Measurements from ENCODE around the gene FSD1L.

The FSD1L gene

GRCh38 chr9:105436783-105437182 lies 11.1 kb upstream of the FSD1L start:
- no peak for DNase-seq

DNA sequence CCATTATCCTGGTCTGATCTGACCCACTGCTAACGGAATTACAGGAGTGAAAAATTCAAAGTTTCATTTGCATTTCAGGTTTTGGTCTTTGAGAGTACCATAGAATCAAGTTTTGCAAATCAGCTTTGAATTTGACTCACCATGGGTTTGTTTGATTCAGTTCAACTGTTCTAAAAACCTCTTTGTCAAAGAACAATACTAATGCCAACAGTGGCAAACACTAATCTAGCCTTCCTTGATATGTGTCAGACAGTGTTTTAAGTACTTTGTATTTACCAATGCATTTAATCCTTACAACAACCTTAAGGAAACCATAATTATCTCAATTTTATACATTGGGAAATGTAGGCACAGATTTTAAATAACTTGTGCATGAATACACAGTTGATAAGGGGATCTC lies 10.1 kb upstream of the FSD1L start:
- no peak for DNase-seq

DNA sequence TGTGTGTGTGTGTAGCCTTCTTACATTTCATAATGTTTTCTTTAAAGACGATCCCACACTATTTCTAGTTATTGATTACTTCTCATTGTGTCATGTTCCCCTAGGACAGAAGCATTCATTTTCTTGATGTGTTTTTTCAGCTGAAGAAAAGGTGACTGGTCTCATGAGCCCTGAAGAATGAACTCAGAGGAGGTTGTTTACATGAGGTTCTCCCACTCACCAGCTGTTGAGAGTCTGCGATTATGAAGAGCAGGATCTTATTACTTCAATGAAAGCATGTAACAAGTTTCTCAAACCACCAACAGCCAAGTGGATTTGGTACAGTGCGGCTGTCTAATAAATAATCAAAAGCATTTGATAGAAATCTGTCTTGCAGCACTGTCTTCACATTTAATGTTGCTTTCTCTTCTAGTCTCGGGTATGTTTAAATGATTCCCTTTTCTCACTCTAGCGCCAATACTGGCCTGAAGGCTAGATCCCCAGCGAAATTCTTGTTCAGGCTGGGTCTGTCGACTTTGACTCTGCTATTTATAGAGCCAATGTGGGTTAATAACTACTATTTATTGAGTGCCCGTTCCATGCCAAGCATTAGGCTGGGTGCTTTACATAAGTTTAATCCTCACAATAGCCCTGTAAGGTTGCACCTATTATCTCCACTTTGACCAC lies 9.6 kb upstream of the FSD1L start:
- DNase-seq, result peak; percentile 23

- DNase-seq, result no peak
Observed at GRCh38 chr9:105439428-105439827, 8.4 kb upstream of the FSD1L start.

DNA sequence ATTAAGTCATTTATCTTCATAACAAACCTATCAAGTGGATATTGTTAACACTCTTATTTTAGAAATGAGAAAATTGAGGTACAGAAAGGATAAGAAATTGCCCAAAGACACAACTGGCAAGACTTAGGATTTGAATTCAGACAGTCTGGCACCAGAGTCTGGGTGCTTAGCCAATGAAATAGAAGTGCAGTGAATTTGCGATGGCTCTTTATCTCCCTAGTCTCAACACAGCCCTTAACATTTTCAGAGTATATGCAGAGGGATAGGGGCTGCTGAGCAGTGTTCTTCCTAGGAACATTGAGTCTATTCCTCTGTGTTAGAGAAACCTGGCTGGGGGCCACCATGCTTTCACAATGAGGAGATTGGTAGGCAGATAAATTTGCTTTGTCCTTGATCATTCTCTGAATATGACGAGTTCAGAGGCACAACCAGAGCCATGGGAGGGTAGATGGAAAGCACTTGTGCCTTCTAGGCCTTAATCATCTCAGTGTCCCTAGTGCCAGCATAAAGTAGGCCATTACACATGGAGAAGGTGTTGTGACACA lies 6.1 kb upstream of the FSD1L start:
- no peak for DNase-seq

DNA sequence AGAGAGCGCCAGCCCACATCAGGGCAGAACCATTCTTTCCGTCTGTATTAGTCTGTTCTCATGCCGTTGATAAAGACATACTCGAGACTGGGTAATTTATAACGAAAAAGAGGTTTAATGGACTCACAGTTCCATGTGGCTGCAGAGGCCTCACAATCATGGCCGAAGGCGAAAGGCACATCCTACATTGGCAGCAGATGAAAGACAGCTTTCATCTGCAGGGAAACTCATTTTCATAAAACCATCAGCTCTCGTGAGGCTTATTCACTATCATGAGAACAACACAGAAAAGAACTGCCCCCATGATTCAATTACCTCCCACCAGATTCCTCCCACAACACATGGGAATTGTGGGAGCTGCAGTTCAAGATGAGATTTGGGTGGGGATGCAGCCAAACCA lies 4.7 kb upstream of the FSD1L start:
- no peak for DNase-seq

DNA sequence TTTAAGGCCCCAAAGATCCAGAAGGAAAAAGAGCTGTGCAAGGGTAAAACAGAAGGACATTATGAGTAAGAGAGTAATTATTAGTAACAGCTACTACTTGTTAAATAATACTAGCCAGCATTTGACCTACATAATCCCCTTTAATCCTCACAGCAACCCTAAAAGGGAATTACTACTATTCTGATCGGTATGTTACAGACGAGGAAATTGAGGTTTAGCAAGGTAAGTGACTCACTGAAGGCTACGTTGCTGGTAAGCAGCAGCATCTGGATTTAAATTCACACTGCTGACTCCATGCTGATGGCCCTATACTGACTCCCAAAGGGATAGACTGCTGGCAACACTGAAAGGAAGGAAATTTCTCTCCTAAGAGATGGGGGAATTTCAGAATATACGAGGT lies 3.7 kb upstream of the FSD1L start:
- DNase-seq, result no peak

DNA sequence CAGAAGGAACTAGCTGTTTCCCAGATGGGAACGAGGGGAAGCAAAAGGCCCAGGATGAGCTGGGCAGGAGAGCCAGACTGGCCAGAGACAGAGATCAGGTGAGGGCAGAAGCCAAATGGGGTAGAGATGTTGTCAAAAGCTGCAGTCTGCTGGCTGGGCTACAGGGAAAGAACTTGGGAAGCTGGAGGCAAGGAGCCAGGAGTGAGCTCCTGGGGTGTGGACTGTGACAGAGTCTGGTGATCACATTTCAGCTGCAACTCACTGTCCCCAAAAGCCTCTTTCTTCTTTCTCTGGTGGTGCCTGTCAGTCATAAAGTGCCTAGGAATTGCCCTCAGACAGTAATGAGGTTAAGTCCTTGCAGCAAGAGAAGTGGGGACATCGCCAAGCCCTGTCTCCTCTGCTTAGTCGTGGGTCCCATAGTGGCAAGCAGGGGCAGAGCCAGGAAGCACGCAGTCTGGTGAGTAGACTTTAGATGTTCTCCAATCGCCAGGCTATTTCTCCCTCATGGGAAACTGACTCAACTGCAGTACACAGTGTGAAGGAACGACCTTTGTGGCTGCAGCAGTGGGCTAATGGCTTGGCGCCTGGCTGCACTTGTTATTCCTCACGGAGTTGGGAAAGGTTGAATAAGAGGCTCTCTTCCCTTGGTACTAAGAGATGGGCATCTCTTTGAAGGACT lies 2.5 kb upstream of the FSD1L start:
- DNase-seq, result no peak

DNA sequence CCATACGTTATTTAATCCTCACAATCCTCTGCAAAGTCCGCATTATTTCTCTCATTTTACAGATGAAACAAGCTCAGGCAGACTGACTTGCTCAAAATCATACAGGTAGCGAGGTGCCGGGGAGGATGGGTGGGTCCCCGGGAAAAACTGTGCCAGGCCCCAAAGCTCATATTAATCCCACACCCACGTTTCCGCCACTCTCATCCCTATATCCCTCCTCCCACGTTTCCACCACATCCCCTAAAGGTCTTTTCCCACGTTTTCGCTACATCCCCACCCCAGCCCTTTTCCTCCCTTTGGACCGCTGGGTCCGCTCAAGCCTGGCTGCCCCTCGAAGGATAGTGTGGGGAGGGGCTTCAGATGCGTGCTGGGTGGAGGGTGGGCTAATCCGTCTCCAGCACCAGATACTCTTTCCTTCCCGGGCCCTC lies 434 bp upstream of the FSD1L start:
- no peak for DNase-seq

GRCh38 chr9:105449081-105449480 lies 1.2 kb downstream of the FSD1L start:
- no peak for DNase-seq

- no peak for DNase-seq
Observed at GRCh38 chr9:105452185-105452584, 4.4 kb downstream of the FSD1L start.

- no peak for DNase-seq
Observed at GRCh38 chr9:105455836-105456475, 8.1 kb downstream of the FSD1L start.

DNA sequence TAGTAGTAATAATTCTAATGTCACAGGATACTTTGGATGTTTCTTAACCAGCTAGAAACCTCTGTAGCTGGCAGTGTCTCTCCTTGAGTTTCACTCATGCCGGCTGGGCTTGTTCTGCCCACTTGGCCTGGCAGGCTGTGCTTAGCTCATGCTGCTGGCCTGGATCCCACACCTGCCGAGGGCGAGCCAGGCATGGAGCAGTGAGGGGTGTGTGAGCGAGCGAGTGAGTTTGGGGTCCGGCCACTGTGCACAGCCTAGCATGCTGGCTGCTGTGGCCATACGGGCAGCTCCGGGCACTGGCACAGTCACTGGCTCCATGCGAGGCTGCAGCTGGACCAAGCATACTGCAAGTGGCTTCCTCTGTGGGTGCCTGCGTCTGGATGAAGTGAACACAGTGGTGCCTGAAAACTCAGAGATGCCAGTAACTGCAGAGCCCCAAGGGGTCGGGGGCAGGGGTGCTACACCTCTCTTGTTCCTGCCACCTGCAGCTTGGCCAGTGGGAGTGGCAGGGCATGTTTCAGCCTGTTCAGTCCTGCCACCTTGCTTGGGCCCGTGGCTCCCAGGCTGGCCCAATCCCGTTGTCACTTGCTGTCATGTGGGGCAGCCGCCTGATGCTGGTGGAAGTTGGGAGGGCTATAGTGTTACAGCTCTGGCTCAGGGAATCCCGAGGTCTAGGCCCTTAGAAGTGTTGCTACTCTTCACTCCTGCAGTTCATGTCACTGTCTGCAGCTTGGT lies 9.9 kb downstream of the FSD1L start:
- DNase-seq, result no peak

GRCh38 chr9:105458404-105458803 lies 10.6 kb downstream of the FSD1L start:
- no peak for DNase-seq

- no peak for DNase-seq
Observed at GRCh38 chr9:105459336-105459735, 11.5 kb downstream of the FSD1L start.

GRCh38 chr9:105466898-105467455 lies 19.1 kb downstream of the FSD1L start:
- no peak for DNase-seq

DNA sequence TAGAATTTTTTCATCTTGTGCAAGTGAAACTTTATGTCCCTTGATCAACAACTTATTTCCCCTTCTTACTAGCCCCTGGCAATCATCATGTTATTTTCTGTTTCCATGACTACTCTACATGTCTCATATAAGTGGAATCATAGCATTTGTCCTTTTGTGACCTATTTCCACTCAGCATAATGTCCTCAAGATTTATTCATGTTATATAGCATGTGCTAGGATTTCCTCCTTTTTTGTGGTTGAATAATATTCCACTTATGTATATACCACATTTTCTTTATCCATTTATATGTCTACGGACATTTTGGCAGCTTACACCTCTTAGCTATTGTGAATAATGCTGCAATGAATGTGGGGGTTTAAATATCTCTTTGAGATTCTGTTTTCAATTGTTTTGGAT lies 21.0 kb downstream of the FSD1L start:
- no peak for DNase-seq

- no peak for DNase-seq
Observed at GRCh38 chr9:105473221-105473620, 25.4 kb downstream of the FSD1L start.

GRCh38 chr9:105475302-105475701 lies 27.5 kb downstream of the FSD1L start:
- DNase-seq, result no peak

DNA sequence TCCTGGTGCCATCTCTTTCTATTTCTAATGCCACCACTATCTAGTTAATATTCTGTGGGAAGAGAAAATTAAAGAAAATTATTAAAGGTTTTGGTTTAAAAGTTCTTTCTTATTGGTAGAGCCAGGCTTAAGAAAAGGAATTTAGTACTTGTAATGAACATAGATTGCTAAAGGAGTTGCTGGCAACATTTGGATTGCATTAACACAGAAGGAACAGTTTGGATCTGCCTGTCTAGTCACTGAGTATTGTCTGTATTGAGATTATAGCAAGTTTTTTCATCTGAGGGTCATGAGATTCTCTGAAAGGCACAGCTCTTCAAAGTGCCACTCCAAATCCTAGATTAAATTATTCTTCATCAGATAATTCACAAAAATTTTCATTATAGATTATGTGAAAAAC lies 32.0 kb downstream of the FSD1L start:
- DNase-seq, result no peak

GRCh38 chr9:105483618-105484017 lies 35.8 kb downstream of the FSD1L start:
- DNase-seq, result no peak

DNA sequence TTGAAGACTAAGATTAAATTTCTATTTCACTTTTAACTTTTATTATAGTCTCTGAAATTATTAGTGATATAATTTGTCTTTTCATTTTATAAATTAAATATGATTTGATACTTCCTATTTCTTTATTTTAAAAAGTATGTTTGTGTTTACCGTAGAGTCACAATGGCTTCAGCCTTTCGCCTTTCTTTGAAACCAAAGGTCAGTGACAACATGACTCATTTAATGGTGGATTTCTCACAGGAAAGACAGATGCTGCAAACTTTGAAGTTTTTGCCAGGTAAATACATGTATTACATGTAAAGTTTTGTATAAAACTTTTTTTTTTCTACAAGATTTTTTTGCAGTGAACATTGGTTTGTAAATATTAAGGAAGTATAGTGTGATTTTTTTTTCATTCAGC lies 36.4 kb downstream of the FSD1L start:
- DNase-seq, result no peak

- DNase-seq, result no peak
Observed at GRCh38 chr9:105485131-105485530, 37.3 kb downstream of the FSD1L start.
